HG02938 (cell line): Measurements from ENCODE around the gene PRDM15.

Experiments used
- ATAC-seq: cut with Tn5 transposase; IDR thresholded peaks from one replicate; pipeline ENCODE4 v1.9.1; 2021; ENCODE audit warnings: mild to moderate bottlenecking, moderate library complexity; ENCODE audit not compliant: unreplicated experiment

Gene PRDM15

GRCh38 chr21:41865002-41865777 lies 14.0 kb downstream of the PRDM15 start:
- peak; percentile 54 for ATAC-seq

DNA sequence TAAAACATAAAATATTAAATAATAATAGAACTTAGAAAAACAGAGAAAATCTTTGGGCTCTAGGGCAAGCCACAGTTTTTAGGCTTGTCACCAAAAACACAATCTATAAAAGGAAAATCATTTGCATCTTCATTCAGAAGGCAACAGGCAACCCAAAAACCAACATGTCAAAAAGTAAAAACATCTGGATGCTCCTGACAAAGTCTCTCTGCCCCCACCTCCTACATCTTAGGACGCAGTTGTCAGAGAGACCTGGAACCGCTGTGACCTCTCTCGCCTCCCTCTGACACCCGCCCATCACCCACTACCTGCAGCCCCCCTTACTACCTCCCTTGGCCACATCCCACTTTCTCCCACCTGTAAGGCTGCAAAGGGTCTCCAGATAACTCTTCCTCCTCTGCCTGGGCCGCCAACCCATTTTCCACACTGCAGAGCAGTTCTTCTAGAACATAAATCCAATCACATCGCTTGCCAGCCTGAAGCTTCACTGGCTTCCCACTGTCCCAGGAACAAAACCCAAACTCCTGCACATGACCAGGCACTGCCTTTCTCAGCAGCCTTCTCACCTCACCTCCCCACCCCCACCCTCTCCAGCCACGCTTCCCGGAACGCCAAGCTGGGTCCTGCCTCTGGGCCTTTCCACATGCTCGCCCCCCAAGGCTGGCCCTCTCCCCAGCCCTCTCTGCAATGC lies 14.7 kb downstream of the PRDM15 start:
- no peak for ATAC-seq

DNA sequence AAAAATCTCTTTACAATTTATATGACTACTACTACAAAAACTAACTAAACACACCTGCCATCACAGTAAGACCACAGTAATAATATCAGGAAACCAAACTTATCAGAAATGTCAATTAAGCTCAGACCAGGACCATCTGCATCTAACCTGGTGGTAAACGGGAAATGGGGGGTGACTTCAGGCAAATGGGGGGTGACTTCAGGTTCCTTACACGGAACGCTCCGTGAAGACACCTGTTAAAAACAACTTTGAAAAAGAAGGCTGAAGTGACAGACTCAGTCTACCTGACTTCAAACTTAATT lies 15.8 kb downstream of the PRDM15 start:
- no peak for ATAC-seq

GRCh38 chr21:41861987-41862386 lies 17.2 kb downstream of the PRDM15 start:
- no peak for ATAC-seq

DNA sequence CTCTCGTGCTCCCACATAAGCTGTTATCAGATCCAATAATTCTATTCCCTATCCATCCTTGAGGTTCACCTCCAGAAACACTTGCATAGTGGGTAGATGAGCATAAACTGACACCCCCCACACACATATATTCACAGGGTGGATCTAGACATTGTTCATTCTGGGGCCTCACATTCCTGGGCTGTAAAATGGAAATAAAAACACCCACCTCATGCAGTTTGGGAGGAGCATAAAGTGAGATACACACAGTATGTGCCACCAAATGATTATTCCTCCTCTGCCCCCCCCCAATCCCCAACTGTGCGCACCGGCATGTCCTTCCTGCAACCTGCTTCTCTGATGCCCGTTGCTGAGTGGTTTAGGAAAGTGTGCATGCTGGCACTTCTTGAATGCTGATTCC lies 17.9 kb downstream of the PRDM15 start:
- no peak for ATAC-seq

GRCh38 chr21:41859297-41859980 lies 19.7 kb downstream of the PRDM15 start:
- ATAC-seq: no peak

GRCh38 chr21:41858466-41859296 lies 20.5 kb downstream of the PRDM15 start:
- ATAC-seq: no peak

- no peak for ATAC-seq
Observed at GRCh38 chr21:41857771-41858300, 21.3 kb downstream of the PRDM15 start.

- ATAC-seq: no peak
Observed at GRCh38 chr21:41856572-41856971, 22.6 kb downstream of the PRDM15 start.

GRCh38 chr21:41854426-41854995 lies 24.6 kb downstream of the PRDM15 start:
- no peak for ATAC-seq

- no peak for ATAC-seq
Observed at GRCh38 chr21:41852929-41853320, 26.2 kb downstream of the PRDM15 start.

DNA sequence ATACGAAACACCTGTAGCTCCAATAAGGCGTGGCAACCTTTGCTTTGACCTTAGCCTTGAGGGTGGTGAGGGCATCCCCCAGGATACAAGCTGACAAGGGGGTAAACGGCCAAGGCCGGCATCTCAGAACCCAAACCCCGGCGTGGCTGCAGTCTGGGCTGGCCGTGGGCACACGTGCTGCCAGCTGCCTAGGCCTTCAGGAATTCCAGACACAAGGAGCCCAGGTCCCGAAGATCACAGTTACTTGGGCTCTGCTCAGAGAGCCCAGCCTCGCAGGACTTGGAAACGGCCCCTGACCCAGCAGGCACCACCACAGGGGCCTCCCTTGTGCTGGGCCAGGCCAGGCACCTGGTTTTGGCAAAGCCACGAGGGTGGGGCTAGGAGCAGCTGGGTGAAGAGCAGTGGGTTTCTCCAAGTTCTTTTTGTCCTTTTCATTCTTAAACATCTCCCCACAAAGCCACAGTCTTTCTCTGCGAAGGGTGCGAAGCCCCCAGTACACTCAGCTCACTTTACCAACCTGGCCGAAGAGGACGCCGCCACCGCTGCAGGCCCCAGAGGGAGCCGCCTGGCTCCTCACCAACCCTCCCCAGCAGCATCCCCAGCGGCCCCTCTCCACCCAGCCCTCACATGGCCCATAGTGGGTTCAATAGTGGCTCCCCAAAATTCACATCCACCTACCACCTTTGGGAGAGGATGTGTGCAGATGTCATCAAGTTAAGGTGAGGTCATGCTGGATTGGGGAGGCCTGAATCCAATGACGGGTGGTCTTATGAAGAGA lies 26.8 kb downstream of the PRDM15 start:
- no peak for ATAC-seq

DNA sequence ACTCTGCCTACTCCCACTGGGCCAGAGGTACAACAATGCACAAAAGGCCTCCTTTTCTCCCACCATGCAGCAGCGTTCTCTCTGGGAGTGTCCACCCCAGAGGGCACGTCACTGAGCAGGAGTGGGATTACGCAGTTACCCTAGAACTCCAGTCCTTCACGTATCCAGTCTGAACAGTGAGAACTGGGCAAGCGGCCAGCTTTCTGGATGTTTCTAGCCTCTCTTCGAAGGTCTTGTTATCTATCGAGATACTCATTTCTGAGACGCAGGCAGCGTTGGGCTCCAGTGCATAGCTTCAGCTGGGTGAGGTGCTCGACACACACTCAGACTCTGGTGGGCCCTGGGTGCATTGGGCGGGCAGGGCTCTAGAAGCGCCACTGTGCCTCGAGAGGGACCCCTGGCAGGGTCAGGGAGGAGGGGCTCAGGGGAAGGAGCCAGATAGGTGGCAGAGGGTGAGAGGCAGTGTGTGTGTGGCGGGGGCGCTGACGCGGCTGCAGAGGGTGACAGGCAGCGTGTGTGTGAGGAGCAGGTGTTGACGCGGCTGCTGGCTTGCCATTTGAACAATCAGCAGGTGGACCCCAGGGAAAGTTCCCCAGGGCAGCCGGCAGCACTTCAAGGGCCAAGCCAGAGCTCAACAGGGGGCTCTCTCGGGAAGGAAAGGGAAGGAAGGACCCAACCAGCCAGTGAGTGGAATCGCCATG lies 27.9 kb downstream of the PRDM15 start:
- no peak for ATAC-seq

GRCh38 chr21:41850085-41850484 lies 29.1 kb downstream of the PRDM15 start:
- no peak for ATAC-seq

GRCh38 chr21:41848958-41849580 lies 30.1 kb downstream of the PRDM15 start:
- ATAC-seq: no peak

DNA sequence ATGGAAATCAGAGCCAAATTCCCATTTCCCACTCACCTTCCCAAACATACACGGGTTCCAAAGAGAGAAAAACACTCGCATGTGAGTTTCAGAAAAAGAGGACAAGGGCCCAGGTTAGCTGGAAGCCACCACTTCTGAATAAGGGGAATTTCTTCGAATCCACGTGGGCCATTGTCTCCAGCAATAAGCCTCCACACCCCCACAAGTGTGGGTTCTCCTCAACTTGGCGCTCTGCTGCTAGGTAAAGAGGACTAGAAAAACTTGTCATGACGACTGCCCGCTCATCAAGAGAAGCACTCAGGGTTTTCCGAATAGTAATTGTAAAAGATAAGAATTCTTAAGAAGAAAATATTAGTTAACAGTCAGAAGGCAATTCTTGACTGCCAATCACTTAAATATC lies 30.6 kb downstream of the PRDM15 start:
- no peak for ATAC-seq

DNA sequence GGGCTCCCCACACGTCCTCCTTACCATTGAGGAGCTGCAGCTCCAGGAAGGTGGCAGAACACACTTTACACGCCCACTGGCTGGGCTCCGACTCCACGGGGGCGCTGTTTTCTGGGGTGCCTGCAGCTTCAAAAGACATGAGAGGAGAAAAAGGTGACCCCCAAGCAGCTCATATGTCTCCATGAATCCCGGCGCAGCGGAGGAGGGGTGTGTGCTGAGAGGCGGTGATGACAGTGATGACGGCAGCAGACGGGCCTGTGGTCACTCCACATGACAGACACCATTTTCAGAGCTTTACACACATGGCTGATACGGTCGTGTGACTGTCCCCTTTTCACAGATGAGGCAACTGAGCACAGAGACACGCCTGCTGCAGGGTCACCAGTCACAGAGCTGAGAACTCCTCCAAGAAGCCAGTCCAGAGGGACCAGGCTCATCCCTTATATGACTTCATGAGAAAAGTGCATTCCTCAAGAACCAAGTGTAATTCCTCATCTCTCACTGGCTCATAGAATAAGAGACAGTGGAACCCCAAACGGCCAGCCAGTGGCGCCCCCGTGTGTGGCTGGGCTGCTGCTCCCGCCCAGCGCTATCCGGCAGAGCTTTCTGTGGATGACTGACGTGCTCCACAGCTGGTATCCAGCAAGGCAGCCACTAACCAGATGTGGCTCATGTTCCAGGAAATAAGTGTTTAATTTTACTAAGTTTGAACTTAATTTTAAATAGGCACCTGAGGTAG lies 31.9 kb downstream of the PRDM15 start:
- ATAC-seq: no peak

DNA sequence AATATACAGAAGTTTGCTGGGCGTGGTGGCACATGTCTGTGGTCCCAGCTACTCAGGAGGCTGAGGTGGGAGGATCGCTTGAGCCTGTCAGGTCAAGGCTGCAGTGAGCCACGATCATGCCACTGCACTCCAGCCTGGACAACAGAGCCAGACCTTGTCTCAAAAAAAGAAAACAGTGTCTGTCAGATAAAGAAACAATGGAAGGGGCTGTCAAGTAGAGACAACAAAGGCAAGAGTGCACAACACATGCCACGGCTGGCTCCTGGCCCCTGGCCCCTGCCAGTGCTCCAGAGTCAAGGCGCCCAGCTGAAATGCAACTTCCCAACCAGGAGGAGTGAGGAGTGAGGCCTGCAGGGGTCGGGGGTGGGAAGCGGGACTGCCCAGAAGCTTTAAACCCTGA lies 32.6 kb downstream of the PRDM15 start:
- no peak for ATAC-seq
